ENCODE results near the gene PDK4.
"Not testable (repeated sequence)": the region's sequence is repeated elsewhere in the genome, so short reads cannot be mapped to it uniquely, and the experiment has no call there.

The PDK4 gene

GRCh38 chr7:95604811-95605210 lies 8.5 kb upstream of the PDK4 start:
- not testable (repeated sequence) for DNase-seq (ENCODE audit: low spot score)

GRCh38 chr7:95604397-95604796 lies 8.1 kb upstream of the PDK4 start:
- not testable (repeated sequence) for DNase-seq (ENCODE audit: low spot score)

GRCh38 chr7:95602421-95602820 lies 6.1 kb upstream of the PDK4 start:
- no peak for DNase-seq (ENCODE audit: low spot score)

- DNase-seq (ENCODE audit: low spot score) = no peak
Observed at GRCh38 chr7:95601316-95601715, 5.0 kb upstream of the PDK4 start.

- no peak for DNase-seq (ENCODE audit: low spot score)
Observed at GRCh38 chr7:95599069-95599468, 2.8 kb upstream of the PDK4 start.

- no peak for DNase-seq (ENCODE audit: low spot score)
Observed at GRCh38 chr7:95598511-95598910, 2.2 kb upstream of the PDK4 start.

- DNase-seq (ENCODE audit: low spot score) = no peak
Observed at GRCh38 chr7:95595746-95596197, 544 bp downstream of the PDK4 start.

GRCh38 chr7:95594185-95594584 lies 2.1 kb downstream of the PDK4 start:
- no peak for DNase-seq (ENCODE audit: low spot score)

- DNase-seq (ENCODE audit: low spot score) = no peak
Observed at GRCh38 chr7:95593343-95593742, 3.0 kb downstream of the PDK4 start.

- no peak for DNase-seq (ENCODE audit: low spot score)
Observed at GRCh38 chr7:95592570-95592969, 3.7 kb downstream of the PDK4 start.

GRCh38 chr7:95590387-95591248 lies 5.7 kb downstream of the PDK4 start:
- DNase-seq (ENCODE audit: low spot score) = no peak

- no peak for DNase-seq (ENCODE audit: low spot score)
Observed at GRCh38 chr7:95589766-95590165, 6.5 kb downstream of the PDK4 start.

- no peak for DNase-seq (ENCODE audit: low spot score)
Observed at GRCh38 chr7:95589031-95589430, 7.3 kb downstream of the PDK4 start.

GRCh38 chr7:95586951-95587301 lies 9.4 kb downstream of the PDK4 start:
- DNase-seq (ENCODE audit: low spot score) = no peak

GRCh38 chr7:95585426-95585789 lies 10.9 kb downstream of the PDK4 start:
- DNase-seq (ENCODE audit: low spot score) = no peak

GRCh38 chr7:95584769-95585425 lies 11.4 kb downstream of the PDK4 start:
- DNase-seq (ENCODE audit: low spot score) = no peak

GRCh38 chr7:95583834-95584621 lies 12.3 kb downstream of the PDK4 start:
- no peak for DNase-seq (ENCODE audit: low spot score)

GRCh38 chr7:95582578-95583293 lies 13.6 kb downstream of the PDK4 start:
- DNase-seq (ENCODE audit: low spot score) = no peak

GRCh38 chr7:95581467-95581866 lies 14.8 kb downstream of the PDK4 start:
- no peak for DNase-seq (ENCODE audit: low spot score)

GRCh38 chr7:95579318-95579717 lies 17.0 kb downstream of the PDK4 start:
- DNase-seq (ENCODE audit: low spot score) = no peak

GRCh38 chr7:95578299-95578855 lies 17.9 kb downstream of the PDK4 start:
- no peak for DNase-seq (ENCODE audit: low spot score)

GRCh38 chr7:95577137-95577536 lies 19.2 kb downstream of the PDK4 start:
- DNase-seq (ENCODE audit: low spot score) = no peak
